ENCODE measurements around the gene FAM151A. TPM values are rescaled to one million over a fixed set of nuclear protein-coding genes. Genes with fewer than 3 reads are reported as not detected.

The FAM151A gene
- polyA plus RNA-seq, 1 donor from 2014 or later = not detected

DNA sequence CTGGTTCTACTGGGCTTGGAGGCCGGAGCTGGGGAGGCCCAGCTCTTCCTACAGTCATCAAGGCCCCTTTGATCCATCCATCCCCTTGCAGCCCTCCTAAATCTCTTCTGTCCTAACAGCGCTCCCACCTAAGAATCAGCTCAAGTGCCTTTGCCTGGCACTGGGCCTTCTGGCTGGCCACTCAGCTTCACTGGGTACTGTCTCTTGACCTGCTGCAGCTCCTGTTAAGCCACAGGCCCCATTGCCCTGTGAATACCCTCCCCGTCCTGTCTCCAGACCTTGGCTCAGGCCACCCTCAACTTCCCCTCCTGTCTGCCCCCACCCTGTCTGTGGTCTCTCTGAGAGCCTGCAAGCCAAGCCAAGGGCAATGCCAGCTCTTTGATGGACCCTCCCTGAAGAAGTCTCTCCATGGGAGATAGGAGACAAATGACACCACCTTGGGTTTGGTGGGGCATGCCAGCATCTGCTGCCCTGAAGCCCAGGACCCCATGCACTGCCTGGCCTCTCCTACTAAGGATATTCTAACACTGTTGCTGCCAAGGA, 27.3 kb downstream of the FAM151A start (continued):
- TF ChIP-seq TAF1 (IDR thresholded peaks at IDR 0.05; ENCODE audit: low read depth) (no peak), MXI1 (conservative IDR thresholded peaks at IDR 0.05; ENCODE audit: poor library complexity, severe bottlenecking) (no peak), RAD21 (conservative IDR thresholded peaks at IDR 0.05) (no peak)

DNA sequence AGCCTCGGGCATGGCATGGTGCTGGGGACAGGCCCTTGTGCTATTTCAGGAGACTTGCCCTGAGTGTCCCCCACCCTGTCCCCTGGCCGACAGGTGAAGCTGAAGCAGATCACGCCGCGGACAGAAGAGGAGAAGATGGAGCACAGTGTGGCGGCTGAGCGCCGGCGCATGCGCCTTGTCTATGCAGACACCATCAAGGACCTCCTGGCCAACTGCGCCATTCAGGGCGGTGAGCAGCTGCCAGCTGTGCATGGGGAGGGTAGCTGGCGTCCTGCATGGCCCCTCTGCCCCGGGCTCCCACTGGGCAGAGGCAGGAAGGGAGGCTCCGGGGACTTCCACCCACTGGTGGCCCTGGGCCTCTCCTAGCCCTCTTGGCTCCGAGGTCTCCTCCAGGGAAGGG, 28.9 kb downstream of the FAM151A start:
- Histone ChIP-seq H4K20me1 (ENCODE audit: insufficient read depth) (no peaks in the 10 kb centered on the region), H3K4me3 (ENCODE audit: low read length) (no peak overlapping the region), H3K27ac (ENCODE audit: low read length) (no peak overlapping the region), H3F3A (ENCODE audit: insufficient read depth, low read length, poor library complexity, severe bottlenecking) (no peaks in the 10 kb centered on the region), H3K79me2 (replicated peaks; ENCODE audit: insufficient read depth, low read length) (no peaks in the 10 kb centered on the region), H3K9ac (ENCODE audit: low read length) (no peak overlapping the region), H2AFZ (ENCODE audit: low read depth, low read length) (no peak overlapping the region), H3K9me2 (ENCODE audit: insufficient read depth, low read length) (no peaks in the 10 kb centered on the region), H3K4me2 (ENCODE audit: low read length) (no peak overlapping the region), H3K9me3 (ENCODE audit: low read length) (no peaks in the 10 kb centered on the region), H3K36me3 (ENCODE audit: insufficient read depth, low read length) (no peaks in the 10 kb centered on the region), H3K27me3 (ENCODE audit: insufficient read depth, low read depth, low read length) (no peaks in the 10 kb centered on the region)
- TF ChIP-seq EZH2 (IDR thresholded peaks at IDR 0.05; ENCODE audit: borderline replicate concordance, insufficient read depth, low read length, poor library complexity, severe bottlenecking) = no peak
- TF ChIP-seq, protein P1, sequence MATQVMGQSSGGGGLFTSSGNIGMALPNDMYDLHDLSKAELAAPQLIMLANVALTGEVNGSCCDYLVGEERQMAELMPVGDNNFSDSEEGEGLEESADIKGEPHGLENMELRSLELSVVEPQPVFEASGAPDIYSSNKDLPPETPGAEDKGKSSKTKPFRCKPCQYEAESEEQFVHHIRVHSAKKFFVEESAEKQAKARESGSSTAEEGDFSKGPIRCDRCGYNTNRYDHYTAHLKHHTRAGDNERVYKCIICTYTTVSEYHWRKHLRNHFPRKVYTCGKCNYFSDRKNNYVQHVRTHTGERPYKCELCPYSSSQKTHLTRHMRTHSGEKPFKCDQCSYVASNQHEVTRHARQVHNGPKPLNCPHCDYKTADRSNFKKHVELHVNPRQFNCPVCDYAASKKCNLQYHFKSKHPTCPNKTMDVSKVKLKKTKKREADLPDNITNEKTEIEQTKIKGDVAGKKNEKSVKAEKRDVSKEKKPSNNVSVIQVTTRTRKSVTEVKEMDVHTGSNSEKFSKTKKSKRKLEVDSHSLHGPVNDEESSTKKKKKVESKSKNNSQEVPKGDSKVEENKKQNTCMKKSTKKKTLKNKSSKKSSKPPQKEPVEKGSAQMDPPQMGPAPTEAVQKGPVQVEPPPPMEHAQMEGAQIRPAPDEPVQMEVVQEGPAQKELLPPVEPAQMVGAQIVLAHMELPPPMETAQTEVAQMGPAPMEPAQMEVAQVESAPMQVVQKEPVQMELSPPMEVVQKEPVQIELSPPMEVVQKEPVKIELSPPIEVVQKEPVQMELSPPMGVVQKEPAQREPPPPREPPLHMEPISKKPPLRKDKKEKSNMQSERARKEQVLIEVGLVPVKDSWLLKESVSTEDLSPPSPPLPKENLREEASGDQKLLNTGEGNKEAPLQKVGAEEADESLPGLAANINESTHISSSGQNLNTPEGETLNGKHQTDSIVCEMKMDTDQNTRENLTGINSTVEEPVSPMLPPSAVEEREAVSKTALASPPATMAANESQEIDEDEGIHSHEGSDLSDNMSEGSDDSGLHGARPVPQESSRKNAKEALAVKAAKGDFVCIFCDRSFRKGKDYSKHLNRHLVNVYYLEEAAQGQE (IDR thresholded peaks at IDR 0.05; ENCODE audit: borderline replicate concordance) = no peak

DNA sequence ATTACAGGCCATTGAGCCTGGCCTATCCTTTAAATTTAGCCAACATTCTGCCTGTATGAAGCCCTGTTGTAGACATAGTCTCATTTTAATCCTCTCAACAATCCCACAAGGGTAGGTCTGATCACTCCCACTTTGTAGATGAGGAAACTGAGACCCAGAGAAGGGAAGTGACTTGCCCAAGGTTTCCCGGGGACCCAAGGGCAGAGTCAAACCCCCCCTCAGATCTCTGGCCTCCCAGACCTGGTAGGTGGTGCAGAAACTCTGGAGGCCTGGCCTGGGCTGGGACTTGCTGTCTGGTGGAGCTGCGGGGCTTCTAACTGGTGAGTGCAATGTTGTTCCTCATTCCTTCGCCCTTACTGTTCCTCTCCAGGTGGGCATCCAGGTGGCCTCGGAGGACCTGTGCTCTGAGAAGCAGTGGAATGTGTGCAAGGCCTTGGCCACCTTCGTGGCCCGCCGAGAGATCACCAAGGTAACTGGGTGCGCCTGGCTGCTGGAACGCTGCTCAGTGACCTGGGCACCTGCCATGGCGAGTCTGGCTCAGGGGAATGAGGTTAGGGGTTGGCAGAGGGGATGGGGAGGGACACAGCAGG, 29.7 kb downstream of the FAM151A start:
- H3K4me3 ChIP-seq (ENCODE audit: low read length) = no peak overlapping the region
- H3K4me2 ChIP-seq (ENCODE audit: low read length) = no peak overlapping the region
- H3K79me2 ChIP-seq (replicated peaks; ENCODE audit: insufficient read depth, low read length) = no peaks in the 10 kb centered on the region
- TF ChIP-seq SMC3 (conservative IDR thresholded peaks at IDR 0.05; ENCODE audit: poor library complexity) (no peak), EZH2 (IDR thresholded peaks at IDR 0.05; ENCODE audit: borderline replicate concordance, insufficient read depth, low read length, poor library complexity, severe bottlenecking) (no peak), POLR2AphosphoS5 (IDR thresholded peaks at IDR 0.05) (no peak), CTCF (IDR thresholded peaks at IDR 0.05; ENCODE audit: poor library complexity, severe bottlenecking) (no peak), EP300 (conservative IDR thresholded peaks at IDR 0.05; ENCODE audit: poor library complexity, severe bottlenecking) (no peak), TAF1 (IDR thresholded peaks at IDR 0.05; ENCODE audit: low read depth) (no peak), RAD21 (conservative IDR thresholded peaks at IDR 0.05) (no peak), MXI1 (conservative IDR thresholded peaks at IDR 0.05; ENCODE audit: poor library complexity, severe bottlenecking) (no peak)
- TF ChIP-seq, protein P1 (IDR thresholded peaks at IDR 0.05; ENCODE audit: borderline replicate concordance) = no peak
- no peaks in the 10 kb centered on the region for H3K9me2 ChIP-seq (ENCODE audit: insufficient read depth, low read length)
- H3K27me3 ChIP-seq (ENCODE audit: insufficient read depth, low read depth, low read length) = no peaks in the 10 kb centered on the region
- no peak overlapping the region for H3K9ac ChIP-seq (ENCODE audit: low read length)
- no peak overlapping the region for H3K27ac ChIP-seq (ENCODE audit: low read length)
- H3F3A ChIP-seq (ENCODE audit: insufficient read depth, low read length, poor library complexity, severe bottlenecking) = no peaks in the 10 kb centered on the region
- no peaks in the 10 kb centered on the region for H3K36me3 ChIP-seq (ENCODE audit: insufficient read depth, low read length)
- H4K20me1 ChIP-seq (ENCODE audit: insufficient read depth) = no peaks in the 10 kb centered on the region
- H3K9me3 ChIP-seq (ENCODE audit: low read length) = no peaks in the 10 kb centered on the region
- no peak overlapping the region for H2AFZ ChIP-seq (ENCODE audit: low read depth, low read length)
